Measurements from ENCODE around the gene TRIM58.

TRIM58 gene, protein sequence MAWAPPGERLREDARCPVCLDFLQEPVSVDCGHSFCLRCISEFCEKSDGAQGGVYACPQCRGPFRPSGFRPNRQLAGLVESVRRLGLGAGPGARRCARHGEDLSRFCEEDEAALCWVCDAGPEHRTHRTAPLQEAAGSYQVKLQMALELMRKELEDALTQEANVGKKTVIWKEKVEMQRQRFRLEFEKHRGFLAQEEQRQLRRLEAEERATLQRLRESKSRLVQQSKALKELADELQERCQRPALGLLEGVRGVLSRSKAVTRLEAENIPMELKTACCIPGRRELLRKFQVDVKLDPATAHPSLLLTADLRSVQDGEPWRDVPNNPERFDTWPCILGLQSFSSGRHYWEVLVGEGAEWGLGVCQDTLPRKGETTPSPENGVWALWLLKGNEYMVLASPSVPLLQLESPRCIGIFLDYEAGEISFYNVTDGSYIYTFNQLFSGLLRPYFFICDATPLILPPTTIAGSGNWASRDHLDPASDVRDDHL

DNA sequence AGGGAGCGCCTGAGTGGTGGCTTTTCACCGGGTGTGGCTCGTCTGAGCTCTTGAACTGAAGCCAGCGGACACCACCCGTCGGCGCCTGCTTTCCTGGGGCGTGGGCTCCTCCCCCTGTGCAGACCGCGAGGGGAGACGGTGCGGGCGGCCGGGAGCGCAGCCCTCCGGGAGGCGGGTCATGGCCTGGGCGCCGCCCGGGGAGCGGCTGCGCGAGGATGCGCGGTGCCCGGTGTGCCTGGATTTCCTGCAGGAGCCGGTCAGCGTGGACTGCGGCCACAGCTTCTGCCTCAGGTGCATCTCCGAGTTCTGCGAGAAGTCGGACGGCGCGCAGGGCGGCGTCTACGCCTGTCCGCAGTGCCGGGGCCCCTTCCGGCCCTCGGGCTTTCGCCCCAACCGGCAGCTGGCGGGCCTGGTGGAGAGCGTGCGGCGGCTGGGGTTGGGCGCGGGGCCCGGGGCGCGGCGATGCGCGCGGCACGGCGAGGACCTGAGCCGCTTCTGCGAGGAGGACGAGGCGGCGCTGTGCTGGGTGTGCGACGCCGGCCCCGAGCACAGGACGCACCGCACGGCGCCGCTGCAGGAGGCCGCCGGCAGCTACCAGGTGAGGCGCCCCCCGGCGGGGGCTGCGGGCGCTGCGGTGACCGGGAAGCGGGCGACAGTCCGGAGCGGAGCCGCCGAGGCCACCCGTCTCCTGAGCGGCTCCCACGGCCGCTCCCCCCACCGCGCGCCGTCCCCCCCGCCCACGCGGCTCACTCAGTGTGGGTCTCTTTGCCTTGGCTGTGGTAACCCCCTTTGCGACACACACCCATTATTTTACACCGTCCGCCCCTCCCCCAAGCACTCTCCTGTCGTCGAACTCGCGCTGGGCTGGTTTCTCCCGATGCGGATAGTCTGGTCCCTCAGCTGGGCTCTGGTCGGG, at the start of gene TRIM58:
TRIM58 (plus strand) TSS at position 119 of the 916 bp plus-strand sequence; CDS start at position 179, 60 bp downstream.
- DNase-seq, result peak in 1 of 2 donors; percentile 24

DNA sequence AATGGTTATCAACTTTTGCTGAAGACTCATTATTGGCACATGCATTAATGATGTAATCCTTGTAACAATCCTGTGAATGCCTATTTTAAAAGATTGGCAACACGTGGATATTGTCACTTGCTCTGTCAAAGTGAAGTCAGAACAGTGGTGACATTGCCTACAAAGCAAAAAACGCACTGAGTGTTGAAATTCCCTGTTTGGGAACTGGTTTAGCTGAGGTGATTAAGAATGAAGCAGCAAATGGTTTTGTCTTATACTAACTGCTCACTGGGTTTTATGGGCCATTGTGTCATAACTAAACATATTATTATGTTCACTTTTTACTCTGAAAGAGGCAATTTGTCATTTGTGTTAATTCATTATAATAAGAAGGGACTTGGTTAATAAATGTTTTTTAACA, 44.4 kb upstream of the TRIM58 start:
- no peak for DNase-seq

DNA sequence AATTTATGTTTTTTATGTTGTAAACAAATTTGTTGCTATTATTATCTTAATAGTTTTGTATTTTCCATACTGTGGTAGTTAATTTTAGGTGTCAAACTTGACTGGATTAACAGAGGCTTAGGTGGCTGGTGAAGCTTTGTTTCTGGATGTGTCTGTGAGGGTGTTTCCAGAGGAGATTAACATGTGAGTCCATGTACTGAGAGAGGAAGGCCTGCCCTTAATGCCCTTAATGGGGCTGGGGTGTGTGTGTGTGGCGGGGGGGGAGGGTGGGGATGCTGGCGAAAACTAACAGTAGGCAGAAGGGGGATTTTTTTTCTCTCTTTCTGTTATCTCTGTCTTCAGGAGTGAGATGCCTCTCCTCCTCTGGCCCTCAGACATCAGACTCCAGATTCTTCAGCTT, 34.9 kb upstream of the TRIM58 start:
- DNase-seq, result no peak

DNA sequence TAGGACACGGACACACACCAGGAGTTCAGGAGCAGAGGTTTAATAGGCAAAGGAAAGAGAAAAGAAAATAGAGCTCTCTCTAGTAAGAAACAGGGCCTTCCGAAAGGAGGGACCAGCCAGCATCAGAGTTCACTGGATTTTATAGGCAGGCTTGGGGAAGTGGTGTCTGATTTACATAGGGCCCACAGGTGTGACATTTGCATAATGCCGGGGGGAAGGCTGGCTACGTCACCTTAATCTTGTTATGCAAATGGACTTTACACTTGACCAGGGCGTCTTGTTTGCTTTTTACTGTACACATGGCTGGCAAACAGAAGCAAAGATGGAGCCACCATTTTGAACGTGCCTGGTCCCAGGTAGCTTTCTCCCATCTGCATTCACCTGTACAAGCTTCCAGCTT, 33.0 kb upstream of the TRIM58 start, which contains the start of gene OR14A16:
OR14A16 (minus strand) TSS at position 97 of the 400 bp plus-strand sequence. CDS start 8,390 bp downstream, outside the sequence.
- DNase-seq, result no peak

DNA sequence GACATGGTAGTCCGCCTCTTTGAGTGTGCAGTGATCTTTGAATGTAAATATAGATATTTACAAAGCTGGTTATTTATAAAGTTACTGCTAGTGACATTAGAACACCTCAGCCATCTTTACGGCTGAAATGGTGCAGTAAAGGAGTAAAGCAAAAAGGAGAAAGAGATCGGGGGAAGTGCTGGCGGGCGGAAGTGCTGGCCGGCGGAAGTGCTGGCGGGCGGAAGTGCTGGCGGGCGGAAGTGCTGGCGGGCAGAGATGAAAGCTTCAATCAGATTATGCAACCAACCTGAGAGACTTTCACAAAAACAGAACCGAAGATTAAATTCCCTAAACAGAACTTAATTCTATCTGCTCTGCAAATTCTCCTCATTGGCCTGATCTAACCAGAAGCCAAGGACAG, 31.6 kb upstream of the TRIM58 start:
- no peak for DNase-seq

DNA sequence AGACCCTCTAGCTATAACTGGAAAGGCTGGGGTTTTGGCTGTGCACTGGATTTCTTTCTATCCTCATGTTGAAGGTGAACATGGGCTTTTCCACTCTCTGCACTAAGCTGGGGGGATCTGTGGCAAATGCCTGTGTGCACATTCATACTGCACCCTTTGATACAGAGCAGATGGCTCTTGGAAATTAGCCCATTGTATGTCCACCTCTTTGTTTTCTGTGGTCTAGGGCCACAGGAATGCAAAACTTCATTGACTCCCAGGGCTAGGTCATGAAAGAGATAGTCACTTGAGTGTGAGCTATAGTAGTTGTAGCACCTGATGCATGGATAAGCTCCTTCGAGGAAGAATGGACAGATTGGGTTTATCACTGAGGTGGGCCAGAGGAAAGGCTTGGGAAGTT, 27.3 kb upstream of the TRIM58 start:
- no peak for DNase-seq

DNA sequence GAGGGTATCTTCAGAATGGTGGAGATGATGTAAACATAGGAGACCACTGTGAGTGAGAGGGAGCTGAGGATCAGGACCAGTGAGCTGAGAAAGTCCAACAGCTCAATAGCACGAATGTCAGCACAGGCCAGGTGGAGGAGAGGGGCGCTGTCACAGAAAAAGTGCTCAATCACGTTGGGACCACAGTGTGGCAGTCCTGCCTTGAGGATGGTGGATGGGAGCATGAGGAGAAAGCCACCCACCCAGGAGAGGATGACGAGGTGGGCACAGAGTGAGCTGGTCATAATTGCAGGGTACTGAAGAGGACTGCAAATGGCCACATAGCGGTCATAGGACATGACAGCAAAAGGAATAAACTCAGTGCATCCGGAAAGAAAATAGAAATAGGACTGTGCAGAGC, 23.4 kb upstream of the TRIM58 start:
- DNase-seq, result no peak

DNA sequence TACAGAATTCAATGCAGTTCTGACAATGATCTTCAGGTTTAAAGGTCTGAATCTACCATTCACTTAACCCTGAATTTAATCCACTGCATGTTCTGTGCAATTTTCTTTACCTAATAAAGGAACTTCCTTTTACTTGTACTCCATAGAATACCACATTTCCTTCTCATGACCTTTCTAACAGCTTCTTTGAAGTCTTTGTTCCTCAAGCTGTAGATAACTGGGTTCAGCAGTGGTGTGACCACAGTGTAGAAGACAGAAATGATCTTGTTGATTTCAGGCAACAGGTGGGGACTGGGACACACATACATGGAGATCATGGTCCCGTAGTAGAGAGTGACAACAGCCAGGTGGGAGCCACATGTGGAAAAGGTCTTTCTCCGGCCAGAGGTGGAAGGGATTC, 16.2 kb upstream of the TRIM58 start:
- no peak for DNase-seq

DNA sequence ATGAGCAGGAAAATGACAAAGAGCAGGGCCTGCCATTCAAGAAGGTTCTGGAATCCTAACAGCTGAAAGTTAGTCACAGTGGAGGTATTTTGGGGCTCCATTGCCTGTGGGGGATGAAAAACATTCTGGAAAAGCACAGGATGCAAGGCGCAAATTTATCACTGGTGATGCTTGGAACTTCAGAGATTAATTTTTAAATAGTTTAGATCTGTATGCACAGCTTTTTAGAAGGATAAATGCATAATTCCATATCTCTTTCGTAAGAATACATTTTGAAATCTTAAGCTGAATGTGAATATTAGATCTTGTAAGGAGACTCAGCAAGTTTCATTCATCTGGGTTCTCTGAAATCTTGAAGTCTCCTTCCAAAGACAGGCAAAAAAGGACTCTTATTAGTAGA, 15.2 kb upstream of the TRIM58 start, which contains the start of gene OR11L1:
OR11L1 (minus strand) TSS at position 101 of the 400 bp plus-strand sequence; CDS start at position 101, 0 bp downstream.
- no peak for DNase-seq

DNA sequence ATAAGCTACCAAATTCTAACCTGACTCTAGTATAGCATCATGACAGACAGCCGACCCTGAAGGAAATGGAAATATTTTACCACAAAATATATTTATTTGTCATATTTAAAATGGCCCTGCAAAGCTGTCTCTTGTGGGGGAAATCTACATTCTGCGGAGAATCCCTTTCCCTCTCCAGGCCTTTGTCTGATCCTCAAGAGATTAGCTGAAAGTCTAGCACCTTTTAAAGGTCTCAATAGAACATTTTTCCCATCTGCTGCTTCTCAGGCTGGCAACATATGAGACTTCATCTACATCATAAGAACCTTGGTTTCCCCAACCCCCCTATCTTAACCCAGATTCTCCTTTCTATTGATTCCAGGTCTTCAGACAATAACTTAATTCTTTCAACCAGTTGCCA, 13.6 kb upstream of the TRIM58 start:
- DNase-seq, result no peak

DNA sequence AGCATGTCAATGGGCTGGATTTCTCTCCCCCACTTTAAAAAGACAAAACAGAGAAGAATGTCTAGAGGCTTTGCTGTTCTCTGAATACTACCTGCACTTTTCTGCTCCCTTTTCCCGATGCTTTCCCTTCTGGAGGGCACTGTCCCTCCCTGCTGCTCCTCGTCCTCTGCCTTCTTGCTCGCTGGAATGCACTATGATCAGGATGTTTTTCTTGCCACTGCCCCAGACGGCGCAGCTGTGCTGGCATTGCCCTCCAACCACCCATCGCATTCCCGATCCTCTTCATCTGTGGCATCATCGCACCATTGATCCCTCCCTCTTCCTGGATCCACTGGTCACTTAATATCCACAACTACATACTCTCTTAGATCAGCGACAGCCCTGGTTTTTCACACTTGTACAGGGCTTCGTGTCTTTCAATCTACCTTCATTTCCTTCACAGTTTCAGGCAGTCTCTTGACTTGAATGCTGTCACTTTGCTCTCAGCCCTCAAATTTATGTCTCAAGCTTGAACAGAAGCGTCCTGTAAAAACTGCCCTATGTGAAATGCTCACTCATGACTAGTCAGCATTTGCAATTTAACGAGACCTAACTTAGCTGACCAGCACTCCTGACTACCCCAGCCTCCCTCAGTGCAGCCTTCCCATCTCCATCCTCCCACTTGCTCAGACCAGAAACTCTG, 11.8 kb upstream of the TRIM58 start:
- DNase-seq, result no peak

DNA sequence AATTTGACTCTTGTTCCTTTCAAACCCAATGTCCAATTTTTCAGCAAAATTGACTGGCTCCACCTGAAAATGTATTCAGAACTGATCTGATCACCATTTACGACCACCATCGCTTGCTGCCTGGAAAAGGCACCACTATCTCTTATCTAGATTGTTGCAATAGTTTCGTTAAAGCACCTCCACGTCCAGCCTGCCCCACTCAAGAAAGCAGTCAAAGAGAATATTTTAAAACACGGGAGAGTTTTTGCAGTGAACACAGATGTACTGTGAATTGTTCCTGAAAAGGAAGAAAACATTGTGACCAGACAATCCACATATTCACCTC, 11.3 kb upstream of the TRIM58 start:
- no peak for DNase-seq

DNA sequence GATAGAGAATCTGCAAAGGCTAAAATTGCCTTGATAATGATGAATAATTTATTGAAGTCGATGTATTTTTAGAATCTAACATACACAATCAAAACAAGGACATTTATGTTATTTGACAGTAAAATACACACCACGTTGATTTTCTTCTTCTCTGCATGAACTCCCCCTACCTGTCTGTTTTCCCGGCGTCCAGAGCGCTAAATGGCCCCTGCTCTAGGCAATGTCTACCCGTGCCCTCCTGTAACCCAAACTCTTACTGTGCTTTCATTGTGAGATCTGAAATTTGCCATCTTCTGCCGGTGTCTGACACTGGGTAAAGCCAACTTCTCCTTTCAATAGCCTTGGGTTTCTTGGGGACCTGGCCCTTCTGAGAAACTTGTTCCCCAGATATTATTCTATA, 8.6 kb upstream of the TRIM58 start:
- no peak for DNase-seq

DNA sequence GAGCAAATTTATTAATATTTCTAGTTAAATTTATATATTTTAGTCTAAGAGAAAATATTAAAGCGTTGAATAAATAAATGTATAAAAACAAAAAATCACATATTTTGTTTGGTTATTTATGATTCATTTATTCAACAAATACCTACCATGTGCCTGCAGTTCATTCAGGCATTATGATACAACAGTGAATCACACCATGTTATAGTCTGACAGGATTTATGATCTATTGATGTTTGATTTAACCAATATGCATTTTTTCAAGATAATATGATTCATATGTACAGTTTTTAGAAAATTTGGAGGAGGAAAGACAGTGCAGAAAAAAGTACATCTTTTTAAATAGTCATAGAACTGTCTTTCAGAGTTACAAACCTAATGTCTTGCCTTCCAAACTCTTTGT, 7.4 kb upstream of the TRIM58 start:
- no peak for DNase-seq

DNA sequence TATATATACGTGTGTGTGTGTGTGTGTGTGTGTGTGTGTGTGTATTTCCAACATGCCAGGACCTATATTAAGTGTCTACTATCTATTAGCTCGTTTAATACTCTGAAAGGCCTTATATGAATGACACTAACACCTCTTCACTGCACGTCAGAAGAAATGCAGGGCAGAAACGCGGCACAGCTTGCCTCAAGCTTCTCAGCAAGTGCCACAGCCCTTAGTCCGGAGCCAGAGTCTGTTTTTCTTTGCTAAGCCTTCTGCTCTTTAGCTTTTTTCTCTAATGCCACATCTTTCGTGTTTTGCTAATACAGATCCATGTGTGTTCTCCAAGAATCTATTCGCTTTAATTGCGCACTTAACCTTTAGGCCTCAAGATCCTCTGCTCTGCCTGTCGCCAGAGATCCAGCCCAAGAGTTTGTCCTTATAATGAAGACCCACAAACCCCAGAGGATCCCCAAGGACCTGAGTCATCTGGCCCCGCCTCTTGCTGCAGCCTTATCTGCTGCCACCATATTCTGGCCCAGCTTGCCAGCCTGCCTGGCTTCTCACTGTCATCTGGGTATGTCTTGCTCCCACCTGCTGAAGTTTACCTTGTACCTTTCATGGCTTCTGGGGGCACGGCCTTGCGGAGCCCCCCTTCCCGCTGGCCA, 2.0 kb upstream of the TRIM58 start:
- DNase-seq, result no peak

DNA sequence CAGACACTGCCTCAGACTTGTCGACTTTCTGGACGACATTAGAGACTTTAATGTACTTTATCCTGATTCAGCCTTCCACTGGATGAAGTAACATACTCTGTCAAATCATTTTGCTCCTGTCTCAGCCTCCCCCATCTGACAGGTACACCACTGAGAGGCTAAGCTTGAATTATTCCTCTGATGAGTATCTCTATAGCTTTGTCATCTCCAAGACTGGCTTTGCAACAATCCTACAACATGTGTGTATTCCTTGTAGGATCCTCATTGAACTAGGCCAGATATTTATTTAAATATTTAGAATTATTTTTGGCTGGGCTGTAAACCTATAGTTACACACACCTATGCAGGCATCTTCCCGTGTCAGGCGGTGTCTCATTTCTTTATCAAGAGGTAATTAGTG, 1.1 kb upstream of the TRIM58 start:
- no peak for DNase-seq

DNA sequence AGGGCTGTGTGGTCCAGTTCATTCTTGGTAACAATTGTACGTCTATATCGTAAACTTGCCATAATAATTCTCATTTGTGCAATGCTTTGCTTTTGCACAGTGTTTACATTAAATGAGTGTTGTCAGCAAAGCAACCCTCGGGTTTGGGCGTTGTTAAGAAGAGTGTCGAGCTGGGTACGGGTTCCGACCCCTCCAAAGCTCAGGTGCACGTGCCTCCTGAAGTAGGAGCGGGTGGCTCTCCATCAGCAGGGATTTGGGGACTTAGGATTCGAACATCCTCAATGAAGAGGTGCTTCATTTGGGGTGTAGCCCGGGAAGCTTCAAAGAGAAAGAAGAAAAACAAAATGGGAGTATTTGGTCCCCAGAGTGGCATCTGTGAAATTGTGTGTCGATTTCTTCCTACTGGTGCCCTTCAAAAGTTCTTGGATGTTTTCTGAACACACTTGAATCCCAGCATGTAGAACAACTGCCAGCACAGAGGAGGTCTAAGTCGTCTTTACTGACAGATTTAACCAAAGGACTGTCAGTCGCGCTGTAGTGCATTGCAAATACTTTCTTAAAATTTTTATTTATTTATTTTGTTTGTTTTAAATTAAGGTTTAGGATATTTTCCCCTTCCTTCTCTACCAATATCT, 1.1 kb downstream of the TRIM58 start:
- no peak for DNase-seq

DNA sequence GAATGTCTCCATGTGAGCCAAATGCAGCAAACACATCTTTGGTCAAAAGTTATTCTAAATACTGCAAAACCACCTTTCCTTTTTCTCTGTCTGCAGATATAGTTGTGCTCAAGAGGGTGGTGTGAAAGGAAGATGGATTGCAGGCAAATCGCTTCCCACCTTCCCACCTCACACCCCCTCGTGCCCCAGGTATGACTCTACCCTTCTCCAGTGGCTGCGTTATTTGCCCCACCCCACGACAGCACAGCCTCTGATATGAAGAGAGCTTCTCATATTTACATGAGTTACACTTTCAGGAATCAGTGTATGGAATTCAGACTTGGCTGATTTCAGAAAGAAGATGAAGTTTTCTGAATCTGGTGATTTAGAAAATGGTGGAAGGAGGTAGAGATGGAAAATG, 5.8 kb downstream of the TRIM58 start:
- DNase-seq, result no peak

DNA sequence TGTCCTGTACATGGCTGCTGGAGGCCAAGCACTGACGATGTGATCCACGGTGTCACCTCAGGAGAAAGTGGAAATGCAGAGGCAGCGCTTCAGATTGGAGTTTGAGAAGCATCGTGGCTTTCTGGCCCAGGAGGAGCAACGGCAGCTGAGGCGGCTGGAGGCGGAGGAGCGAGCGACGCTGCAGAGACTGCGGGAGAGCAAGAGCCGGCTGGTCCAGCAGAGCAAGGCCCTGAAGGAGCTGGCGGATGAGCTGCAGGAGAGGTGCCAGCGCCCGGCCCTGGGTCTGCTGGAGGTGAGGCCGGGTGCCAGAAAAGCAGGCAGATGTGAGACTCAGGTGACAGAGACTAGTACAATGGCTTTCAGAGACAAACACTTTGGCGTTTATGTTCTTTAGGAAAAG, 7.7 kb downstream of the TRIM58 start:
- no peak for DNase-seq

DNA sequence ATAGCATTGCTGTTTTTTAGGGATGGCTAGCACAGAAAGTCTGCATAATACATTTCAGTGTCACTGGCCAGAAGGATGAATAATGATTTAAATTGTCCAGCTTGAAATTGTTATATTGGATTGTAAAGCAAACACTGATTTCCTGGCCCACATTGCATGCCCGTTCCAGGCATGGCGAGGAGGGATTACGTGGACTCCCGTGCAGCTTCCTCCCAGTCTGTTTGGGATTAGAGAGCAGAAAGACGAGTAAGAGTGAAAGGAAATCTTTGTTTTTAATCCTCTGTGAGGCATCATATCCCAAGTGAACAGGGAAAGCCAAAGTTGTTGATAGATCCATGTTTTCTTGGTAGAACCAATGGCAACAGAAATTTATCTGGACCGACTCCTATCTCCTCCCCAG, 8.4 kb downstream of the TRIM58 start:
- no peak for DNase-seq

DNA sequence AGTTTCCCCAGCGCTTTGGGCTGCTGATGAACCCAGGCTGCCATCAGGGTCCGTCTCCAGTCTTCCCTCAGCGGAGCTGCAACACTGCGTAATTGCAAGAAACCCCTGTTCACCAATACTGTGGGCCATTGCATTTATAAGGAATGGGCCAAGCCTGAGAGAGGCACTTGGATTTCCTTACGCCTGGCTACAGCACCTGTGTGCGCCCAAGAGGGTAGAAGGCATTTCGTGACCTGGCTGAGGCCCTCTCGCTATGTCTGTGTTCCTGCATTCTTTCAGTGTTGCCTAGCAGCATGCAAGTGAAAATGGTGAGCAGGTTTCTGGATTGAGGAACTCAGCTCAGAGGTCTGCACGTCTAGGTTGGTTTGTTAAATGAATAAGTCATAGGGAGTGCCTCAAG, 26.4 kb downstream of the TRIM58 start:
- DNase-seq, result no peak

DNA sequence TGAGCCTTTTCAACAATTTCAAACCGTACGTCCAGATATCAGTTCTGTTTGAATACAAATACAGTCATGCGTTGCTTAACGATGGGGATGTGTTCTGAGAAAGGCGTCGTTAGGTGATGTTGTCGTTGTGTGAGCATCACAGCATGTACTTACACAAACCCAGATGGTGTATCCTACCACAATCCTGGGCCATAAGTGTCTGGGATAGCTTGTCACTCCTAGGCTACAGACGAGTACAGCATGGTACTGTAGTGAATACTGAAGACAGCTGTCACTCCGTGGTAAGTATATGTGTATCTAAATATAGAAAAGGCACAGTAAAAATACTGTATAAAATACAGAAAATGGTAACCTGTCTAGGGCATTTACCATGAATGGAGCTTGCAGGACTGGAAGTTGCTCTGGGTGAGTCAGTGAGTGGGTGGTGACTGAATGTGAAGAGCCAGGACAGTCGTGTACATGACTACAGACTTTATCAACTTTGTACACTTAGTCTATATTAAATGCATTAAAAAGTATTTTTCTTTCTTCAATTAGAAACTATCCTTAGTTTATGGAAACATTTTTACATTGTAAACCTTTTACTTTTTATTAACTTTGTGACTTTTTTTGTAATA, 27.9 kb downstream of the TRIM58 start:
- no peak for DNase-seq
